Calu3 (cell line): ENCODE results near the gene STXBP2. TPM values are rescaled to one million over a fixed set of nuclear protein-coding genes. Genes with fewer than 3 reads are reported as not detected.

Source experiments
- BruUV-seq: library from RNA; stranded (reverse); fragments of 400-500 nt; replicated peaks from 2 replicates; lab custom pipeline; 2021; lab: Mats Ljungman, UMichigan
- CTCF ChIA-PET: fragments of 300-600 bp; sonication (Branson Sonifier 250); formaldehyde crosslinking; loops from one replicate; lab custom pipeline; 2022; ENCODE audit warnings: antibody characterized with exemption; lab: Charles Lee
- DNase-seq: peaks from one replicate; pipeline ENCODE4 v3.0.0; 2022
- H3K27ac Mint-ChIP-seq: one replicate; pipeline ENCODE4 v1.8.0; 2022; ENCODE audit warnings: mixed read lengths; ENCODE audit not compliant: unreplicated experiment
- H3K27me3 Mint-ChIP-seq: one replicate; pipeline ENCODE4 v1.8.0; 2022; ENCODE audit warnings: mixed read lengths; ENCODE audit not compliant: unreplicated experiment
- H3K36me3 Mint-ChIP-seq: one replicate; pipeline ENCODE4 v1.8.0; 2022; ENCODE audit warnings: mild to moderate bottlenecking, moderate library complexity, mixed read lengths; ENCODE audit not compliant: insufficient read depth, unreplicated experiment
- H3K4me1 Mint-ChIP-seq: one replicate; pipeline ENCODE4 v1.8.0; 2022; ENCODE audit warnings: mild to moderate bottlenecking, low read depth, mixed read lengths; ENCODE audit not compliant: unreplicated experiment
- H3K4me3 Mint-ChIP-seq: one replicate; pipeline ENCODE4 v1.8.0; 2022; ENCODE audit warnings: mild to moderate bottlenecking, low read depth, moderate library complexity, mixed read lengths; ENCODE audit not compliant: unreplicated experiment
- H3K9me3 Mint-ChIP-seq: one replicate; pipeline ENCODE4 v1.8.0; 2022; ENCODE audit warnings: low read depth, mixed read lengths; ENCODE audit not compliant: unreplicated experiment
- CTCF ChIP-seq: fragments of 200-600 bp; IDR thresholded peaks from one replicate; pipeline ENCODE4 v1.8.0; 2022; ENCODE audit warnings: antibody characterized with exemption; ENCODE audit not compliant: unreplicated experiment
- intact Hi-C: fragments of 100-400 bp; cut with micrococcal nuclease; formaldehyde crosslinking; loops from one replicate; pipeline ENCODE4 v1.10.0; 2022; ENCODE audit not compliant: unreplicated experiment
- total RNA-seq: library from RNA; stranded (reverse); gene quantifications from 2 replicates; pipeline ENCODE4 v1.2.3, GENCODE V29; 2022

The STXBP2 gene
- total RNA-seq, 1 experiment from 2014 or later: 132 TPM

GRCh38 chr19:7661744-7662538, 25.0 kb downstream of the STXBP2 start:
- Mint-ChIP-seq H3K27ac (no peak overlapping the region), H3K4me1 (no peaks in the 10 kb centered on the region), H3K4me3 (no peak overlapping the region), H3K36me3 (no peaks in the 10 kb centered on the region), H3K9me3 (no peaks in the 10 kb centered on the region), H3K27me3 (no peaks in the 10 kb centered on the region)
- BruUV-seq: no TSS peak
- intact Hi-C loops: no loop called here
- DNase-seq: no peak
- TF ChIP-seq CTCF: no peak
- CTCF ChIA-PET: no interaction called here

GRCh38 chr19:7662657-7663056, 25.7 kb downstream of the STXBP2 start:
- no peak for DNase-seq
- Mint-ChIP-seq H3K27me3 (no peaks in the 10 kb centered on the region), H3K9me3 (no peaks in the 10 kb centered on the region), H3K4me1 (no peaks in the 10 kb centered on the region), H3K4me3 (no peak overlapping the region), H3K36me3 (no peaks in the 10 kb centered on the region), H3K27ac (no peak overlapping the region)
- no TSS peak for BruUV-seq
- CTCF ChIA-PET: no interaction called here
- TF ChIP-seq CTCF: no peak
- intact Hi-C loops: no loop called here

- intact Hi-C loops: no loop called here
- Mint-ChIP-seq H3K27me3 (peaks cover under 1% of the 10 kb centered on the region), H3K9me3 (no peaks in the 10 kb centered on the region), H3K4me3 (no peak overlapping the region), H3K4me1 (no peaks in the 10 kb centered on the region), H3K36me3 (no peaks in the 10 kb centered on the region), H3K27ac (no peak overlapping the region)
- TF ChIP-seq CTCF: no peak
- no peak for DNase-seq
- no TSS peak for BruUV-seq
- CTCF ChIA-PET: no interaction called here
Observed at GRCh38 chr19:7663706-7664105, 26.8 kb downstream of the STXBP2 start.

GRCh38 chr19:7665076-7665475, 28.2 kb downstream of the STXBP2 start:
- BruUV-seq: no TSS peak
- intact Hi-C loops: no loop called here
- Mint-ChIP-seq H3K27ac (no peak overlapping the region), H3K4me3 (no peak overlapping the region), H3K4me1 (peaks cover 3% of the 10 kb centered on the region), H3K36me3 (no peaks in the 10 kb centered on the region), H3K27me3 (peaks cover 14% of the 10 kb centered on the region), H3K9me3 (no peaks in the 10 kb centered on the region)
- no peak for DNase-seq
- CTCF ChIA-PET: no interaction called here
- no peak for TF ChIP-seq CTCF
